Erythroblast (primary cell): ENCODE measurements around the gene TPRKB.

Experiments used
- GATA1 ChIP-seq: IDR thresholded peaks from 2 replicates; pipeline ENCODE4 v1.6.1; 2011; ENCODE audit warnings: low read depth, mild to moderate bottlenecking, control low read depth, low read length, moderate library complexity
- POLR2A ChIP-seq: IDR thresholded peaks from 2 replicates; pipeline ENCODE4 v1.6.1; 2011; ENCODE audit warnings: mild to moderate bottlenecking, low read length

DNA sequence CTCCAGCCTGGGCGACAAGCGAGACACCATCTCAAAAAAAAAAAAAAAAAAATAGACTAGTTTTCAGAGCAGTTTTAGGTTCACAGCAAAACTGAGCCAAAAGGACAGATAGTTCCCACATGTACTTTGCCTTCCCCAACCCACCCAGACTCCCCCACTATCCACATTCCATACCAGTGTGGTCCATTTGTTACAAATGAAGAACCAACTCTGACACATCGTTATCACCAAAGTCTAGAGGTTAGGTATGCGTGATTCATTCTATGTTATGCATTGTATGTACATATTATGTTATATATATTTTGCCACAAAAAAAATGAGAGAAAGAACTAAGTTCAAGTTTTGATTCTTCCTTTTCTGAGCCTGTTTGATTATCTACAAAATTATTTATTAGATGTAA, 39.2 kb upstream of the TPRKB start:
- TF ChIP-seq POLR2A (no peak), GATA1 (no peak)
